WTC11 (cell line): Measurements from ENCODE around the gene SCYL3. TPM values are rescaled to one million over a fixed set of nuclear protein-coding genes. Genes with fewer than 3 reads are reported as not detected.

Experiments used
- ATAC-seq: fragments of 200-7000 bp; cut with Tn5 transposase; 2 replicates; pipeline ENCODE4 v1.10.0; 2021; ENCODE audit warnings: mild to moderate bottlenecking, moderate library complexity
- CTCF ChIA-PET: fragments of 300-600 bp; sonication (Branson Sonifier 250); formaldehyde crosslinking; loops from one replicate; lab custom pipeline; 2021; ENCODE audit warnings: antibody characterized with exemption; lab: Charles Lee
- POLR2A ChIA-PET: fragments of 350-600 bp; sonication (Branson Sonifier 250); formaldehyde crosslinking; loops from one replicate; lab custom pipeline; 2021; ENCODE audit warnings: antibody characterized with exemption; lab: Charles Lee
- DNase-seq: peaks from one replicate; pipeline ENCODE4 v3.0.0; 2021; ENCODE audit warnings: low spot score
- H3K27ac Mint-ChIP-seq: 2 replicates; pipeline ENCODE4 v1.8.0; 2021; ENCODE audit warnings: mixed read lengths
- H3K27me3 Mint-ChIP-seq: 2 replicates; pipeline ENCODE4 v1.8.0; 2021; ENCODE audit warnings: low read depth, mild to moderate bottlenecking, moderate library complexity, mixed read lengths
- H3K36me3 Mint-ChIP-seq: 2 replicates; pipeline ENCODE4 v1.8.0; 2021; ENCODE audit warnings: mixed read lengths
- H3K4me1 Mint-ChIP-seq: 2 replicates; pipeline ENCODE4 v1.8.0; 2022; ENCODE audit warnings: mixed read lengths
- H3K4me3 Mint-ChIP-seq: 2 replicates; pipeline ENCODE4 v1.8.0; 2021; ENCODE audit warnings: mild to moderate bottlenecking, moderate library complexity, mixed read lengths
- H3K9me3 Mint-ChIP-seq: 2 replicates; pipeline ENCODE4 v1.8.0; 2021; ENCODE audit warnings: mixed read lengths
- ATF1 ChIP-seq: sonication (generic); formaldehyde crosslinking; IDR thresholded peaks from 2 replicates; pipeline ENCODE4 v1.8.1; 2023; ENCODE audit warnings: mild to moderate bottlenecking, moderate library complexity, missing genetic modification reagents
- E2F5 ChIP-seq: sonication (generic); formaldehyde crosslinking; IDR thresholded peaks from 2 replicates; pipeline ENCODE4 v1.8.1; 2022; ENCODE audit warnings: mild to moderate bottlenecking, moderate library complexity, missing genetic modification reagents
- ETV6 ChIP-seq: sonication (generic); formaldehyde crosslinking; IDR thresholded peaks from 2 replicates; pipeline ENCODE4 v1.8.1; 2022; ENCODE audit warnings: mild to moderate bottlenecking, missing genetic modification reagents
- FOXK1 ChIP-seq: sonication (generic); formaldehyde crosslinking; IDR thresholded peaks from 2 replicates; pipeline ENCODE4 v1.8.0; 2022; ENCODE audit warnings: mild to moderate bottlenecking, moderate library complexity, missing genetic modification reagents
- JUN ChIP-seq: sonication (generic); formaldehyde crosslinking; IDR thresholded peaks from 2 replicates; pipeline ENCODE4 v1.8.0; 2023; ENCODE audit warnings: mild to moderate bottlenecking, missing genetic modification reagents
- MXD4 ChIP-seq: fragments of 250-450 bp; sonication (Bioruptor Pico); IDR thresholded peaks from 2 replicates; pipeline ENCODE4 v1.8.0; 2021; ENCODE audit warnings: mild to moderate bottlenecking, moderate library complexity, borderline replicate concordance
- MYBL2 ChIP-seq: sonication (generic); formaldehyde crosslinking; IDR thresholded peaks from 2 replicates; pipeline ENCODE4 v1.8.1; 2023; ENCODE audit warnings: mild to moderate bottlenecking, moderate library complexity, missing genetic modification reagents
- NR1H2 ChIP-seq: sonication (generic); formaldehyde crosslinking; IDR thresholded peaks from 2 replicates; pipeline ENCODE4 v1.9.0; 2021; ENCODE audit warnings: mild to moderate bottlenecking, moderate library complexity, missing genetic modification reagents
- NR2C2 ChIP-seq: sonication (generic); formaldehyde crosslinking; IDR thresholded peaks from 2 replicates; pipeline ENCODE4 v1.8.0; 2022; ENCODE audit warnings: mild to moderate bottlenecking, missing genetic modification reagents
- PRDM15 ChIP-seq: sonication (generic); formaldehyde crosslinking; IDR thresholded peaks from 2 replicates; pipeline ENCODE4 v1.8.0; 2022; ENCODE audit warnings: missing genetic modification reagents
- SP1 ChIP-seq: sonication (generic); formaldehyde crosslinking; conservative IDR thresholded peaks from 2 replicates; pipeline ENCODE4 v1.8.1; 2022; ENCODE audit warnings: missing genetic modification reagents
- USF1 ChIP-seq: sonication (generic); formaldehyde crosslinking; IDR thresholded peaks from 2 replicates; pipeline ENCODE4 v1.8.0; 2022; ENCODE audit warnings: mild to moderate bottlenecking, missing genetic modification reagents
- ZNF138 ChIP-seq: sonication (generic); formaldehyde crosslinking; conservative IDR thresholded peaks from 2 replicates; pipeline ENCODE4 v1.8.1; 2022; ENCODE audit warnings: mild to moderate bottlenecking, moderate library complexity, missing genetic modification reagents
- ZNF423 ChIP-seq: fragments of 250-450 bp; sonication (Bioruptor Pico); IDR thresholded peaks from 2 replicates; pipeline ENCODE4 v2.1.2; 2022; ENCODE audit warnings: mild to moderate bottlenecking, moderate library complexity
- total RNA-seq: library from RNA; stranded (reverse); gene quantifications from 3 replicates; pipeline ENCODE4 v1.2.3, GENCODE V29; 2021
- TF ChIP-seq, protein P1 (sequence below): sonication (generic); formaldehyde crosslinking; IDR thresholded peaks from 2 replicates; pipeline ENCODE4 v1.8.0; 2023; ENCODE audit warnings: missing genetic modification reagents, mild to moderate bottlenecking, borderline replicate concordance
- TF ChIP-seq, protein P2 (sequence below): sonication (generic); formaldehyde crosslinking; IDR thresholded peaks from 2 replicates; pipeline ENCODE4 v1.8.1; 2023; ENCODE audit warnings: mild to moderate bottlenecking, missing genetic modification reagents, borderline replicate concordance
- TF ChIP-seq, protein P3 (sequence below): fragments of 200-600 bp; IDR thresholded peaks from 2 replicates; pipeline ENCODE4 v1.8.0; 2022; ENCODE audit warnings: antibody characterized with exemption

SCYL3 gene
- total RNA-seq, 1 experiment from 2014 or later: 5.3 TPM

DNA sequence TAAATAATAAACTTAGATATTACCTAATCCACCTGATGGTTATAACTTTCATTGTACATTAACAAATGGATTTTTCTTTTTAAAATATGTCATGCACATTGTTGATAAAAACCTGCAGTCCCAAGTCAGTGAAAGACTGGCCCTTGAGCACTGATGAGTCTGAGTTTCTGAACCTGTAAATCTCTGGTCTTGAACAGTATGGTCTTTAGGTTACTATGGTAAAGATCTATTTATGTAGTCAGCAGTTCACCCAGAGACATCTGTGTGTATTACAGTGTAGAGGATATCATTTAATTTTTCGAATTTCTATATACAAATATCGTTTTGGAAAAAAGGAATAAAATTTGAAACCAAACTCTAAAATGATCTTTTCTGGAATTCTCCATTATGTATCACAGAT, 30.4 kb upstream of the SCYL3 start:
- TF ChIP-seq E2F5 (no peak), FOXK1 (CRISPR knock-in tag) (no peak), PRDM15 (CRISPR knock-in tag) (no peak), ETV6 (CRISPR knock-in tag) (no peak), USF1 (CRISPR knock-in tag) (no peak), JUN (CRISPR knock-in tag) (no peak), ZNF138 (CRISPR knock-in tag) (no peak), MXD4 (CRISPR knock-in tag) (no peak)
- TF ChIP-seq, protein P1, sequence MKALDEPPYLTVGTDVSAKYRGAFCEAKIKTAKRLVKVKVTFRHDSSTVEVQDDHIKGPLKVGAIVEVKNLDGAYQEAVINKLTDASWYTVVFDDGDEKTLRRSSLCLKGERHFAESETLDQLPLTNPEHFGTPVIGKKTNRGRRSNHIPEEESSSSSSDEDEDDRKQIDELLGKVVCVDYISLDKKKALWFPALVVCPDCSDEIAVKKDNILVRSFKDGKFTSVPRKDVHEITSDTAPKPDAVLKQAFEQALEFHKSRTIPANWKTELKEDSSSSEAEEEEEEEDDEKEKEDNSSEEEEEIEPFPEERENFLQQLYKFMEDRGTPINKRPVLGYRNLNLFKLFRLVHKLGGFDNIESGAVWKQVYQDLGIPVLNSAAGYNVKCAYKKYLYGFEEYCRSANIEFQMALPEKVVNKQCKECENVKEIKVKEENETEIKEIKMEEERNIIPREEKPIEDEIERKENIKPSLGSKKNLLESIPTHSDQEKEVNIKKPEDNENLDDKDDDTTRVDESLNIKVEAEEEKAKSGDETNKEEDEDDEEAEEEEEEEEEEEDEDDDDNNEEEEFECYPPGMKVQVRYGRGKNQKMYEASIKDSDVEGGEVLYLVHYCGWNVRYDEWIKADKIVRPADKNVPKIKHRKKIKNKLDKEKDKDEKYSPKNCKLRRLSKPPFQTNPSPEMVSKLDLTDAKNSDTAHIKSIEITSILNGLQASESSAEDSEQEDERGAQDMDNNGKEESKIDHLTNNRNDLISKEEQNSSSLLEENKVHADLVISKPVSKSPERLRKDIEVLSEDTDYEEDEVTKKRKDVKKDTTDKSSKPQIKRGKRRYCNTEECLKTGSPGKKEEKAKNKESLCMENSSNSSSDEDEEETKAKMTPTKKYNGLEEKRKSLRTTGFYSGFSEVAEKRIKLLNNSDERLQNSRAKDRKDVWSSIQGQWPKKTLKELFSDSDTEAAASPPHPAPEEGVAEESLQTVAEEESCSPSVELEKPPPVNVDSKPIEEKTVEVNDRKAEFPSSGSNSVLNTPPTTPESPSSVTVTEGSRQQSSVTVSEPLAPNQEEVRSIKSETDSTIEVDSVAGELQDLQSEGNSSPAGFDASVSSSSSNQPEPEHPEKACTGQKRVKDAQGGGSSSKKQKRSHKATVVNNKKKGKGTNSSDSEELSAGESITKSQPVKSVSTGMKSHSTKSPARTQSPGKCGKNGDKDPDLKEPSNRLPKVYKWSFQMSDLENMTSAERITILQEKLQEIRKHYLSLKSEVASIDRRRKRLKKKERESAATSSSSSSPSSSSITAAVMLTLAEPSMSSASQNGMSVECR (CRISPR knock-in tag): no peak
- Mint-ChIP-seq H3K36me3 (no peaks in the 10 kb centered on the region), H3K4me1 (no peaks in the 10 kb centered on the region), H3K9me3 (no peaks in the 10 kb centered on the region), H3K27ac (no peak overlapping the region), H3K27me3 (no peaks in the 10 kb centered on the region), H3K4me3 (no peak overlapping the region)
- ATAC-seq (no peak), DNase-seq (no peak)
- ChIA-PET POLR2A (no interaction called here), CTCF (no interaction called here)

- ChIA-PET POLR2A (no interaction called here), CTCF (no interaction called here)
- ATAC-seq (no peak), DNase-seq (no peak)
- H3K4me1 Mint-ChIP-seq: no peaks in the 10 kb centered on the region
- no peaks in the 10 kb centered on the region for H3K36me3 Mint-ChIP-seq
- no peak overlapping the region for H3K27ac Mint-ChIP-seq
- no peaks in the 10 kb centered on the region for H3K27me3 Mint-ChIP-seq
- no peaks in the 10 kb centered on the region for H3K9me3 Mint-ChIP-seq
- H3K4me3 Mint-ChIP-seq: no peak overlapping the region
- TF ChIP-seq SP1 (CRISPR knock-in tag) (no peak), NR1H2 (no peak), ATF1 (CRISPR knock-in tag) (no peak), ZNF423 (CRISPR knock-in tag) (no peak), MYBL2 (no peak), NR2C2 (CRISPR knock-in tag) (no peak)
- TF ChIP-seq, protein P2, sequence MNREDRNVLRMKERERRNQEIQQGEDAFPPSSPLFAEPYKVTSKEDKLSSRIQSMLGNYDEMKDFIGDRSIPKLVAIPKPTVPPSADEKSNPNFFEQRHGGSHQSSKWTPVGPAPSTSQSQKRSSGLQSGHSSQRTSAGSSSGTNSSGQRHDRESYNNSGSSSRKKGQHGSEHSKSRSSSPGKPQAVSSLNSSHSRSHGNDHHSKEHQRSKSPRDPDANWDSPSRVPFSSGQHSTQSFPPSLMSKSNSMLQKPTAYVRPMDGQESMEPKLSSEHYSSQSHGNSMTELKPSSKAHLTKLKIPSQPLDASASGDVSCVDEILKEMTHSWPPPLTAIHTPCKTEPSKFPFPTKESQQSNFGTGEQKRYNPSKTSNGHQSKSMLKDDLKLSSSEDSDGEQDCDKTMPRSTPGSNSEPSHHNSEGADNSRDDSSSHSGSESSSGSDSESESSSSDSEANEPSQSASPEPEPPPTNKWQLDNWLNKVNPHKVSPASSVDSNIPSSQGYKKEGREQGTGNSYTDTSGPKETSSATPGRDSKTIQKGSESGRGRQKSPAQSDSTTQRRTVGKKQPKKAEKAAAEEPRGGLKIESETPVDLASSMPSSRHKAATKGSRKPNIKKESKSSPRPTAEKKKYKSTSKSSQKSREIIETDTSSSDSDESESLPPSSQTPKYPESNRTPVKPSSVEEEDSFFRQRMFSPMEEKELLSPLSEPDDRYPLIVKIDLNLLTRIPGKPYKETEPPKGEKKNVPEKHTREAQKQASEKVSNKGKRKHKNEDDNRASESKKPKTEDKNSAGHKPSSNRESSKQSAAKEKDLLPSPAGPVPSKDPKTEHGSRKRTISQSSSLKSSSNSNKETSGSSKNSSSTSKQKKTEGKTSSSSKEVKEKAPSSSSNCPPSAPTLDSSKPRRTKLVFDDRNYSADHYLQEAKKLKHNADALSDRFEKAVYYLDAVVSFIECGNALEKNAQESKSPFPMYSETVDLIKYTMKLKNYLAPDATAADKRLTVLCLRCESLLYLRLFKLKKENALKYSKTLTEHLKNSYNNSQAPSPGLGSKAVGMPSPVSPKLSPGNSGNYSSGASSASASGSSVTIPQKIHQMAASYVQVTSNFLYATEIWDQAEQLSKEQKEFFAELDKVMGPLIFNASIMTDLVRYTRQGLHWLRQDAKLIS (CRISPR knock-in tag): no peak
- TF ChIP-seq, protein P3, sequence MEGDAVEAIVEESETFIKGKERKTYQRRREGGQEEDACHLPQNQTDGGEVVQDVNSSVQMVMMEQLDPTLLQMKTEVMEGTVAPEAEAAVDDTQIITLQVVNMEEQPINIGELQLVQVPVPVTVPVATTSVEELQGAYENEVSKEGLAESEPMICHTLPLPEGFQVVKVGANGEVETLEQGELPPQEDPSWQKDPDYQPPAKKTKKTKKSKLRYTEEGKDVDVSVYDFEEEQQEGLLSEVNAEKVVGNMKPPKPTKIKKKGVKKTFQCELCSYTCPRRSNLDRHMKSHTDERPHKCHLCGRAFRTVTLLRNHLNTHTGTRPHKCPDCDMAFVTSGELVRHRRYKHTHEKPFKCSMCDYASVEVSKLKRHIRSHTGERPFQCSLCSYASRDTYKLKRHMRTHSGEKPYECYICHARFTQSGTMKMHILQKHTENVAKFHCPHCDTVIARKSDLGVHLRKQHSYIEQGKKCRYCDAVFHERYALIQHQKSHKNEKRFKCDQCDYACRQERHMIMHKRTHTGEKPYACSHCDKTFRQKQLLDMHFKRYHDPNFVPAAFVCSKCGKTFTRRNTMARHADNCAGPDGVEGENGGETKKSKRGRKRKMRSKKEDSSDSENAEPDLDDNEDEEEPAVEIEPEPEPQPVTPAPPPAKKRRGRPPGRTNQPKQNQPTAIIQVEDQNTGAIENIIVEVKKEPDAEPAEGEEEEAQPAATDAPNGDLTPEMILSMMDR: no peak
Measured at GRCh38 chr1:169921080-169921479, 27.4 kb upstream of the SCYL3 start.
